HCT116 (cell line): ENCODE data around the gene RAET1G. TPM values are rescaled to one million over a fixed set of nuclear protein-coding genes. Genes with fewer than 3 reads are reported as not detected.
A peak's percentile ranks its signal among the peaks of the same experiment; 100 is the strongest.
"Not testable (repeated sequence)": the region's sequence is repeated elsewhere in the genome, so short reads cannot be mapped to it uniquely, and the experiment has no call there.

Experiments used
- ATAC-seq: fragments of 200-7000 bp; cut with Tn5 transposase; 2 replicates; pipeline ENCODE4 v1.9.1; 2020; ENCODE audit warnings: mild to moderate bottlenecking, moderate library complexity
- BruUV-seq: library from RNA; stranded (reverse); fragments of 400-500 nt; replicated peaks from 2 replicates; lab custom pipeline; 2021; lab: Mats Ljungman, UMichigan
- CTCF ChIA-PET: fragments of 300-600 bp; sonication (Branson Sonifier 250); formaldehyde crosslinking; loops from one replicate; lab custom pipeline; 2021; ENCODE audit warnings: antibody characterized with exemption; lab: Charles Lee
- POLR2A ChIA-PET: fragments of 300-600, 350-600 bp; sonication (Branson Sonifier 250); formaldehyde crosslinking; loops from one replicate; lab custom pipeline; 2021; ENCODE audit warnings: antibody characterized with exemption; lab: Charles Lee
- RAD21 ChIA-PET, 2 experiments: fragments of 300-600 bp; sonication (Branson Sonifier 250); formaldehyde crosslinking; loops; one replicate each; lab custom pipeline; 2023; ENCODE audit warnings: low total read pairs in 2 of 2; ENCODE audit not compliant: uncharacterized antibody in 2 of 2, unreplicated experiment in 2 of 2, low non-redundant PET in 1 of 2; lab: Charles Lee
- DNase-seq: peaks from one replicate; pipeline ENCODE4 v3.0.0-alpha.2; 2010; ENCODE audit warnings: low read depth, low spot score
- H2AFZ ChIP-seq: fragments of 200-600 bp; shearing (Covaris generic), sonication (generic); 2 replicates; pipeline ENCODE4 v1.6.1; 2017; ENCODE audit warnings: low read depth, mixed run types, mixed read lengths, antibody characterized with exemption, low read length; ENCODE audit not compliant: poor library complexity, severe bottlenecking
- H3K27ac ChIP-seq: 2 replicates; pipeline ENCODE4 v1.5.1; 2012; ENCODE audit warnings: low read depth, low read length
- H3K27me3 ChIP-seq: fragments of 200-600 bp; sonication (generic); 2 replicates; pipeline ENCODE4 v1.6.1; 2016; ENCODE audit warnings: mixed run types, low read length, mixed read lengths; ENCODE audit not compliant: insufficient read depth
- H3K36me3 ChIP-seq, 2 experiments: fragments of 200-500 bp in 1 of 2; fragments of 200-600 bp in 1 of 2; sonication (Bioruptor generic) in 1 of 2; sonication (generic) in 1 of 2; 2 replicates each; pipeline versions ENCODE4 v1.5.1 to v1.6.1; 2014 to 2016; ENCODE audit warnings: low read length in 2 of 2, inconsistent platforms in 1 of 2, mixed read lengths in 1 of 2, mixed run types in 1 of 2; ENCODE audit not compliant: insufficient read depth in 2 of 2, control insufficient read depth in 1 of 2
- H3K4me1 ChIP-seq, 2 experiments: fragments of 200-600 bp in 1 of 2; sonication (generic) in 1 of 2; 2 replicates each; pipeline versions ENCODE4 v1.5.1 to v1.6.1; 2012 to 2017; ENCODE audit warnings: low read length in 2 of 2, inconsistent platforms in 1 of 2, mild to moderate bottlenecking in 1 of 2, mixed read lengths in 1 of 2, mixed run types in 1 of 2, moderate library complexity in 1 of 2; ENCODE audit not compliant: insufficient read depth in 2 of 2, control insufficient read depth in 1 of 2
- H3K4me2 ChIP-seq: fragments of 200-600 bp; sonication (generic); 2 replicates; pipeline ENCODE4 v1.6.1; 2017; ENCODE audit warnings: mixed run types, low read length, mixed read lengths
- H3K4me3 ChIP-seq, 2 experiments: fragments of 200-600 bp in 1 of 2; sonication (generic) in 1 of 2; replicated peaks in 1 of 2; 2 replicates each; pipeline ENCODE4 v1.5.1; 2011 to 2016; ENCODE audit warnings: low read length in 2 of 2, control low read depth in 1 of 2, low read depth in 1 of 2, mild to moderate bottlenecking in 1 of 2, mixed read lengths in 1 of 2, mixed run types in 1 of 2
- H3K79me2 ChIP-seq: fragments of 200-600 bp; sonication (generic); 2 replicates; pipeline ENCODE4 v1.6.1; 2017; ENCODE audit warnings: mild to moderate bottlenecking, mixed run types, low read length, moderate library complexity, mixed read lengths; ENCODE audit not compliant: insufficient read depth
- H3K9ac ChIP-seq: fragments of 200-600 bp; sonication (generic); 2 replicates; pipeline ENCODE4 v1.6.1; 2016; ENCODE audit warnings: low read length, mixed read lengths
- H3K9me2 ChIP-seq: fragments of 200-600 bp; sonication (generic), shearing (Covaris generic); 2 replicates; pipeline ENCODE4 v1.6.1; 2017; ENCODE audit warnings: mixed run types, mild to moderate bottlenecking, moderate library complexity; ENCODE audit not compliant: insufficient read depth
- H3K9me3 ChIP-seq, 2 experiments: fragments of 200-500 bp in 1 of 2; fragments of 200-600 bp in 1 of 2; sonication (Bioruptor generic) in 1 of 2; sonication (generic) in 1 of 2; 2 replicates each; pipeline ENCODE4 v1.6.1; 2014 to 2017; ENCODE audit warnings: low read length in 2 of 2, mixed read lengths in 2 of 2, inconsistent platforms in 1 of 2, low read depth in 1 of 2, mild to moderate bottlenecking in 1 of 2, mixed run types in 1 of 2, moderate library complexity in 1 of 2; ENCODE audit not compliant: control insufficient read depth in 1 of 2, insufficient read depth in 1 of 2
- H4K20me1 ChIP-seq: fragments of 200-600 bp; sonication (generic), shearing (Covaris generic); 2 replicates; pipeline ENCODE4 v1.6.1; 2017; ENCODE audit warnings: mixed run types, mild to moderate bottlenecking, moderate library complexity; ENCODE audit not compliant: insufficient read depth
- CEBPB ChIP-seq: IDR thresholded peaks from 2 replicates; pipeline ENCODE4 v1.6.1; 2012; ENCODE audit warnings: low read depth
- CTCF ChIP-seq, 3 experiments: fragments of 200-600 bp in 1 of 3; sonication (generic) in 1 of 3; IDR thresholded peaks in 2 of 3; conservative IDR thresholded peaks in 1 of 3; 2 replicates each; pipeline ENCODE4 v1.5.1; 2012 to 2017; ENCODE audit warnings: low read depth in 2 of 3, low read length in 2 of 3, antibody characterized with exemption in 1 of 3, borderline replicate concordance in 1 of 3, control low read depth in 1 of 3, mild to moderate bottlenecking in 1 of 3, mixed read lengths in 1 of 3, mixed run types in 1 of 3, moderate library complexity in 1 of 3; ENCODE audit not compliant: insufficient read depth in 1 of 3
- ELF1 ChIP-seq: IDR thresholded peaks from 2 replicates; pipeline ENCODE4 v1.6.1; 2012; ENCODE audit warnings: low read depth, borderline replicate concordance
- EZH2 ChIP-seq: fragments of 200-600 bp; sonication (generic); IDR thresholded peaks from 2 replicates; pipeline ENCODE4 v1.6.1; 2017; ENCODE audit warnings: antibody characterized with exemption, mixed run types
- FOSL1 ChIP-seq: IDR thresholded peaks from 2 replicates; pipeline ENCODE4 v1.6.1; 2012; ENCODE audit warnings: low read depth
- JUND ChIP-seq: IDR thresholded peaks from 2 replicates; pipeline ENCODE4 v1.6.1; 2012
- POLR2A ChIP-seq: IDR thresholded peaks from 2 replicates; pipeline ENCODE4 v1.7.0; 2011; ENCODE audit warnings: borderline replicate concordance; ENCODE audit not compliant: insufficient read depth, insufficient read length; ENCODE audit errors: extremely low read depth
- SRF ChIP-seq: IDR thresholded peaks from 2 replicates; pipeline ENCODE4 v1.6.1; 2012; ENCODE audit warnings: low read depth
- TCF7L2 ChIP-seq: IDR thresholded peaks from 2 replicates; pipeline ENCODE4 v1.7.0; 2011; ENCODE audit warnings: borderline replicate concordance, inconsistent platforms; ENCODE audit not compliant: insufficient read depth, insufficient read length; ENCODE audit errors: extremely low read depth
- ZBTB33 ChIP-seq: IDR thresholded peaks from 2 replicates; pipeline ENCODE4 v1.6.1; 2011; ENCODE audit warnings: mild to moderate bottlenecking, low read length, moderate library complexity; ENCODE audit not compliant: insufficient replicate concordance; ENCODE audit errors: extremely low read depth
- ZFX ChIP-seq: fragments of 450-650 bp; IDR thresholded peaks from 2 replicates; pipeline ENCODE4 v1.6.1; 2017
- intact Hi-C: fragments of 100-400 bp; cut with micrococcal nuclease; formaldehyde crosslinking; loops from 2 replicates; pipeline ENCODE4 v1.10.0; 2022
- total RNA-seq: library from RNA; stranded (reverse); gene quantifications from one replicate; pipeline ENCODE4 v1.2.1, GENCODE V29; 2021; ENCODE audit not compliant: unreplicated experiment

Gene RAET1G
- total RNA-seq, 1 experiment from 2014 or later: 0.37 TPM

GRCh38 chr6:149927025-149927424 is 4.1 kb upstream of the RAET1G start:
- CTCF ChIA-PET: interaction anchor here (1.0 kb wide), 1 partner anchor 87 kb away, joined by 4 read pairs; no protein-coding TSS in a partner anchor
- H3K36me3 ChIP-seq, ATAC-seq, H3K4me3 ChIP-seq, DNase-seq, H2AFZ ChIP-seq, H3K4me2 ChIP-seq, H3K9me3 ChIP-seq, H3K79me2 ChIP-seq, H3K27me3 ChIP-seq, RAD21 ChIA-PET, H4K20me1 ChIP-seq, H3K9me2 ChIP-seq, POLR2A ChIA-PET, BruUV-seq, H3K9ac ChIP-seq, H3K27ac ChIP-seq: not testable (repeated sequence)
- H3K4me1 ChIP-seq: peaks cover 3 to 22% of the 10 kb centered on the region in 2 experiments; a peak in 3 of 4 replicates
- intact Hi-C loops: loop anchor here (2.0 to 5.0 kb wide), 2 partner anchors 62 to 900 kb away; partner anchors contain the start of gene LRP11

GRCh38 chr6:149925974-149926777 is 3.3 kb upstream of the RAET1G start:
- ChIA-PET RAD21 (no interaction called here), POLR2A (no interaction called here), CTCF (interaction anchor here (1.0 kb wide), 1 partner anchor 86 kb away, joined by 4 read pairs; no protein-coding TSS in a partner anchor)
- no peaks in the 10 kb centered on the region for H3K36me3 ChIP-seq
- no peak overlapping the region; the same call in 1 of the 2 replicates for H3K27ac ChIP-seq
- ATAC-seq: peak; percentile 95
- no peak overlapping the region for H3K9ac ChIP-seq
- H3K4me2 ChIP-seq: peak overlapping the region; percentile 74
- BruUV-seq: no TSS peak
- peak; percentile 51 for DNase-seq
- H3K9me3 ChIP-seq: no peaks in the 10 kb centered on the region
- peaks cover 3 to 22% of the 10 kb centered on the region in 2 experiments; a peak in 3 of 4 replicates for H3K4me1 ChIP-seq
- intact Hi-C loops: loop anchor here (1.0 to 5.0 kb wide), 5 partner anchors 61 to 899 kb away; partner anchors contain the start of gene LRP11
- no peaks in the 10 kb centered on the region for H3K79me2 ChIP-seq
- peak overlapping the region; percentile 19 to 30; a peak in 3 of 4 replicates for H3K4me3 ChIP-seq
- H3K9me2 ChIP-seq: no peaks in the 10 kb centered on the region
- no peaks in the 10 kb centered on the region for H4K20me1 ChIP-seq
- H3K27me3 ChIP-seq: 0 out of 2 replicates have a peak, but pooled peaks cover 4% of the 10 kb centered on the region
- H2AFZ ChIP-seq: peak overlapping the region; percentile 99
- TF ChIP-seq JUND: no peak
- TF ChIP-seq ZBTB33: no peak
- TF ChIP-seq TCF7L2: no peak
- no peak for TF ChIP-seq EZH2
- TF ChIP-seq CTCF (IDR thresholded peaks at IDR 0.05 in 2 of 3, conservative IDR thresholded peaks at IDR 0.05 in 1 of 3; ENCODE audit: borderline replicate concordance in 1 of 3, insufficient read depth in 1 of 3, low read depth in 2 of 3, low read length in 2 of 3): peak; percentile 85 to 93 (median 92)
- TF ChIP-seq POLR2A: no peak
- no peak for TF ChIP-seq SRF
- no peak for TF ChIP-seq CEBPB
- TF ChIP-seq FOSL1: no peak
- TF ChIP-seq ZFX: no peak
- TF ChIP-seq ELF1: no peak
